D721Med (cell line): ENCODE results near the gene BOC.

Source experiments
- DNase-seq: peaks from one replicate; pipeline ENCODE4 v3.0.0; 2011; ENCODE audit warnings: low spot score; ENCODE audit not compliant: insufficient read length
- FAIRE-seq: peaks from 2 replicates; lab custom pipeline; 2011; peaks lifted over from hg19 to GRCh38; lab: Jason Lieb, UNC
- CTCF ChIP-seq: IDR thresholded peaks from 2 replicates; pipeline ENCODE4 v1.5.1; 2012; ENCODE audit warnings: mild to moderate bottlenecking, control low read depth; ENCODE audit not compliant: insufficient read depth; ENCODE audit errors: missing control alignments

BOC gene

GRCh38 chr3:113277414-113277813 lies 66.1 kb downstream of the BOC start:
- TF ChIP-seq CTCF, result no peak
- DNase-seq (no peak), FAIRE-seq (no peak)

GRCh38 chr3:113277941-113278598 lies 66.7 kb downstream of the BOC start:
- FAIRE-seq (no peak), DNase-seq (no peak)
- no peak for TF ChIP-seq CTCF

GRCh38 chr3:113278599-113278955 lies 67.2 kb downstream of the BOC start:
- DNase-seq (no peak), FAIRE-seq (no peak)

GRCh38 chr3:113279686-113280085 lies 68.3 kb downstream of the BOC start:
- no peak for TF ChIP-seq CTCF
- FAIRE-seq (no peak), DNase-seq (no peak)

More at GRCh38 chr3:113278599-113278955, 67.2 kb downstream of the BOC start:
- no peak for TF ChIP-seq CTCF

- FAIRE-seq (no peak), DNase-seq (no peak)
- no peak for TF ChIP-seq CTCF
Measured at GRCh38 chr3:113283306-113283705, 71.9 kb downstream of the BOC start.

- DNase-seq (no peak), FAIRE-seq (no peak)
- no peak for TF ChIP-seq CTCF
Measured at GRCh38 chr3:113284453-113285050, 73.2 kb downstream of the BOC start.

GRCh38 chr3:113285226-113285625 lies 73.9 kb downstream of the BOC start:
- FAIRE-seq (no peak), DNase-seq (no peak)
- no peak for TF ChIP-seq CTCF
